Measurements from ENCODE around the gene ABI2. TPM values are rescaled to one million over a fixed set of nuclear protein-coding genes. Genes with fewer than 3 reads are reported as not detected.
A peak's percentile ranks its signal among the peaks of the same experiment; 100 is the strongest.

ABI2 gene
- total RNA-seq: 10 to 100 TPM; 35.4 to 78.8 (median 53.5) TPM
- 10 to 100 TPM; 17.4 to 33.9 TPM for polyA plus RNA-seq
- long read RNA-seq, donor 1, full-length matches to known transcripts: 1 of 43 reads
- long read RNA-seq, donor 1, partial matches to known transcripts: 17 of 43 reads
- long read RNA-seq, donor 1, other reads (novel, unspliced or antisense): 25 of 43 reads
- long read RNA-seq, donor 2, full-length matches to known transcripts: 12 of 113 reads
- long read RNA-seq, donor 2, partial matches to known transcripts: 47 of 113 reads
- long read RNA-seq, donor 2, other reads (novel, unspliced or antisense): 54 of 113 reads
- long read RNA-seq, donor 3, full-length matches to known transcripts: 6 of 49 reads
- long read RNA-seq, donor 3, partial matches to known transcripts: 15 of 49 reads
- long read RNA-seq, donor 3, other reads (novel, unspliced or antisense): 28 of 49 reads

DNA sequence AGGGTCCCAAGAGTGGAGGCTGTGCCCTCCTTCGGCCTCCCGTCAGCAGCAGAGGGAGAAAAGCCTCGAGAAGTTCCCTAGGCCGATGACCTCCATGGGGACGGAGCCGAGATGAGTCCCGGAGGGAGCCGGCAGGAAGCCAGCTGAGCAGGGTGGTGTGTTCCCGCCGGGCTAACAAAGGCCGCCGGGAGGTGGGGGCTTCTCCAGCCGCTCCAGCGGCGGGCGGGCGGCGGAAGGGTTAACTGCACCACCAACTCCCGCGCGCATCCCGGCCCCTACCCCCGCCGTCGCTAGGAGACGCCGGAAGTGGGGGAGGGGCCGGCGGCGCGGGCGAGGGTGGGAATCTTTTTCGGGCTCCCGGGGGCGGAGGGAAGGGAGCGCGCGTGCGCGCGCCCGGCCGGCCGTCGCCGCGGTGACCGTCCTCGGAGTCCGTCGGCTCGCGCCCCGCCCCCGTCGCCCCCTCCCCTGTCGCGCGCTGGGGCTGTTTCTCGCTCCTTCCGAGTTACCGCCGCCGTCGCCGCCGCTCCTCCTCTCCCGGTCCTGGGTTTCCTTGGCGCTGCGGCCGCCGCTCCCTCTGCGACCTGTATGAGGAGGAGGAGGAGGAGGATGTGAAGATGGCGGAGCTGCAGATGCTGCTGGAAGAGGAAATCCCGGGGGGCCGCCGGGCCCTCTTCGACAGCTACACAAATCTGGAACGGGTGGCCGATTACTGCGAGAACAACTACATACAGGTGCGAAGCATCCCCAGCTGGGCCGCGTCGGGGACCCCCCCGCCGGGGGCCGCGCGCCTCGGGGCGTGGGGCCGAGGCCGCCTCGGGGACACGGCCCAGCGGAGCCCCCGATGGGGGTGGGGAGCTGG lies at the start of gene ABI2:
ABI2 (plus strand) TSS at position 494 of the 859 bp plus-strand sequence; CDS start at position 615, 121 bp downstream.
- intact Hi-C loops (cut with DNase I): loop anchor here in 2 of 10 donors (2.0 to 10.0 kb wide), 4 partner anchors 39 to 117 kb away; partner anchors contain the start of gene CYP20A1 (in 2 of the 2)
- Histone ChIP-seq H3K27me3 (no peaks in the 10 kb centered on the region), H3K4me3 (peak within 1 kb of the TSS; percentile 66 to 100 (median 92)), H3K27ac (peak within 1 kb of the TSS; percentile 39 to 94 (median 87)), H3K4me1 (peaks cover 0 to 37% (median 18%) of the 10 kb centered on the region in 12 donors), H3K9me3 (no peaks in the 10 kb centered on the region), H3K36me3 (no peaks in the 10 kb centered on the region)
- DNase-seq (peak; percentile 89 to 93 (median 91)), ATAC-seq (peak; percentile 82 to 97 (median 95))
- TF ChIP-seq, protein P1, sequence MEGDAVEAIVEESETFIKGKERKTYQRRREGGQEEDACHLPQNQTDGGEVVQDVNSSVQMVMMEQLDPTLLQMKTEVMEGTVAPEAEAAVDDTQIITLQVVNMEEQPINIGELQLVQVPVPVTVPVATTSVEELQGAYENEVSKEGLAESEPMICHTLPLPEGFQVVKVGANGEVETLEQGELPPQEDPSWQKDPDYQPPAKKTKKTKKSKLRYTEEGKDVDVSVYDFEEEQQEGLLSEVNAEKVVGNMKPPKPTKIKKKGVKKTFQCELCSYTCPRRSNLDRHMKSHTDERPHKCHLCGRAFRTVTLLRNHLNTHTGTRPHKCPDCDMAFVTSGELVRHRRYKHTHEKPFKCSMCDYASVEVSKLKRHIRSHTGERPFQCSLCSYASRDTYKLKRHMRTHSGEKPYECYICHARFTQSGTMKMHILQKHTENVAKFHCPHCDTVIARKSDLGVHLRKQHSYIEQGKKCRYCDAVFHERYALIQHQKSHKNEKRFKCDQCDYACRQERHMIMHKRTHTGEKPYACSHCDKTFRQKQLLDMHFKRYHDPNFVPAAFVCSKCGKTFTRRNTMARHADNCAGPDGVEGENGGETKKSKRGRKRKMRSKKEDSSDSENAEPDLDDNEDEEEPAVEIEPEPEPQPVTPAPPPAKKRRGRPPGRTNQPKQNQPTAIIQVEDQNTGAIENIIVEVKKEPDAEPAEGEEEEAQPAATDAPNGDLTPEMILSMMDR (IDR thresholded peaks at IDR 0.05): peak in 1 of 12 donors; percentile 11
- TF ChIP-seq POLR2A (IDR thresholded peaks at IDR 0.05): peak in 1 of 2 donors; percentile 35
- WGBS, 4 donors: 0 to 1% (median 0%) methylated on average over 17 to 98 of the region's 98 CpGs

DNA sequence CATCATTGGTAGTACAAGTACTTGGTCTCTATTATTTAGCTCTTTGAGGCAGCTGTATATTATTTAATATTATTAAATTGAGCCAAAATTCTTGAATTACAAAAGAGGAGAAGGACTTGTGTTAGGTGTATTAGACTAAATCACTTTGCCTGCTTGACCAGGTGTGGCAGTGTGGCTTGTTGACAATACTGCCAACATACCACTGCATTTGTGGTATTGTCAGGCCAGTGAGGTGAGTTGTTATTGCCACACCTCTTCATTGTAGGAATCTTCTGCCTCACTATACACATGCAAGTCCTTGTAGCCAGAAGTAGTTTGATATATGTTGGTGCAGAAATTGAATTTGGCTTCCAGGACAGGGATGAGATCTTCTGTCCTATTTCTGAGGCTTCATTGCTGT lies 48.9 kb upstream of the ABI2 start:
- intact Hi-C loops (cut with DNase I): no loop called here
- TF ChIP-seq POLR2A (IDR thresholded peaks at IDR 0.05): no peak
- TF ChIP-seq, protein P1 (IDR thresholded peaks at IDR 0.05): no peak
- DNase-seq (no peak), ATAC-seq (no peak)
- H3K4me1 ChIP-seq: no peaks in the 10 kb centered on the region
- peaks cover 0 to 100% (median 90%) of the 10 kb centered on the region in 9 donors for H3K36me3 ChIP-seq
- no peaks in the 10 kb centered on the region for H3K27me3 ChIP-seq
- no peaks in the 10 kb centered on the region for H3K9me3 ChIP-seq
- H3K4me3 ChIP-seq: no peak overlapping the region
- H3K27ac ChIP-seq: no peak overlapping the region

DNA sequence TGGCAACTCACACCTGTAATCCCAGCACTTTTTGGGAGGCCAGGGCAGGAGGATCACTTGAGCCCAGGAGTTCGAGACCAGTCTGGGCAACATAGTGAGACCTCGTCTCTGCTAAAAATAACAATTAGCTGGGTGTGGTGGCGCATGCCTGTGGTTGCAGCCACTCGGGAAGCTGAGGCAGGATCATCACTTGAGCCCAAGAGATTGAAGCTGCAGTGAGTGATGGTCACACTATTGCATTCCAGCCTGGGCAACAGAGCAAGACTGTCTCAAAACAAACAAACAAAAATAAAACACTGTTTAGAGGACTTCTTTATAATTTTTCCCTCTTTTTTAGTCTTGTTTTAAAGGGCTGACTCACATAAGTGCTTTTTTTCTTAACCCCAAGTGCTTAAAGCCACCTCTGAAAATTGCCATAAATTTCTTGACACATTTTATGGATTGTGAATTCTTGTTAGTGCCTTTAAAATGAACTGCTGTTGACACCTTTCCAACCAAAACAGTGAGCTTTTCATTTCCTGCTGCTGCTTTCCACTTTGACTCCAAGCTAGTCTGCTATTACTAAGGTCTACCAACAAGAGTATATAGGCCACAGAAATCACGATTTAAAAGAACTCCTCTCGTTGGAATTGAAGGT lies 47.6 kb upstream of the ABI2 start:
- 75 to 80% (median 78%) methylated on average over 6 of the region's 6 CpGs for WGBS, 4 donors
- Histone ChIP-seq H3K4me1 (no peaks in the 10 kb centered on the region), H3K36me3 (peaks cover 0 to 100% (median 90%) of the 10 kb centered on the region in 9 donors), H3K4me3 (no peak overlapping the region), H3K27ac (no peak overlapping the region), H3K9me3 (no peaks in the 10 kb centered on the region), H3K27me3 (no peaks in the 10 kb centered on the region)
- intact Hi-C loops (cut with DNase I): no loop called here
- DNase-seq (no peak), ATAC-seq (no peak)
- no peak for TF ChIP-seq POLR2A (IDR thresholded peaks at IDR 0.05)
- TF ChIP-seq, protein P1 (IDR thresholded peaks at IDR 0.05): no peak
